MM.1S (cell line): ENCODE results near the gene FAM78B.

Experiments used
- EZH2 ChIP-seq: fragments of 300-600 bp; sonication (generic); optimal IDR thresholded peaks from 2 replicates; pipeline ENCODE3; 2017; ENCODE audit warnings: low read depth, mild to moderate bottlenecking, antibody characterized with exemption, low read length, mixed read lengths
- TF ChIP-seq, protein P1 (sequence below): fragments of 300-600 bp; sonication (generic); IDR thresholded peaks from 2 replicates; pipeline ENCODE4 v1.5.1; 2016; ENCODE audit warnings: antibody characterized with exemption, low read length, mixed read lengths

DNA sequence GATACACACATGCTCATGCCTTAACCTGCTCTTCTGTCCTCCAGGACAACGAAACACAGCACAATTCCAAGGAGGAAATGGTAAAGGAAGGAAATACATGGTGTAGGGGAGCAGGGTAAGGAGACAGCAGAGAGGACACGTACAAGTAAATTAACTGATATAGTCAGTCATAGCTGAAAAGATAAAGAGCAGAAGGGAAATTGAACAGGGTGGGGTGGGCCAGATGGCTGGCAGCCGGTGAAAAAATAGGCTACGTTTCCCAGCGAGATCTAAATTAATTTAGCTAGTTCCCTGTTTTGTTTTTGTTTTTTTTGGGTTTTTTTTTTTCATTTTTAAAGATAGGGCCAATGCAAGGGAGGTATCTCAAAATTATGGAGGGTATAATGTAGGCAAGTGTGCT is 109.2 kb downstream of the FAM78B start:
- TF ChIP-seq, protein P1, sequence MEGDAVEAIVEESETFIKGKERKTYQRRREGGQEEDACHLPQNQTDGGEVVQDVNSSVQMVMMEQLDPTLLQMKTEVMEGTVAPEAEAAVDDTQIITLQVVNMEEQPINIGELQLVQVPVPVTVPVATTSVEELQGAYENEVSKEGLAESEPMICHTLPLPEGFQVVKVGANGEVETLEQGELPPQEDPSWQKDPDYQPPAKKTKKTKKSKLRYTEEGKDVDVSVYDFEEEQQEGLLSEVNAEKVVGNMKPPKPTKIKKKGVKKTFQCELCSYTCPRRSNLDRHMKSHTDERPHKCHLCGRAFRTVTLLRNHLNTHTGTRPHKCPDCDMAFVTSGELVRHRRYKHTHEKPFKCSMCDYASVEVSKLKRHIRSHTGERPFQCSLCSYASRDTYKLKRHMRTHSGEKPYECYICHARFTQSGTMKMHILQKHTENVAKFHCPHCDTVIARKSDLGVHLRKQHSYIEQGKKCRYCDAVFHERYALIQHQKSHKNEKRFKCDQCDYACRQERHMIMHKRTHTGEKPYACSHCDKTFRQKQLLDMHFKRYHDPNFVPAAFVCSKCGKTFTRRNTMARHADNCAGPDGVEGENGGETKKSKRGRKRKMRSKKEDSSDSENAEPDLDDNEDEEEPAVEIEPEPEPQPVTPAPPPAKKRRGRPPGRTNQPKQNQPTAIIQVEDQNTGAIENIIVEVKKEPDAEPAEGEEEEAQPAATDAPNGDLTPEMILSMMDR = no peak
- TF ChIP-seq EZH2 = no peak
